GM06990 (cell line): ENCODE measurements around the gene KCNF1.
A peak's percentile ranks its signal among the peaks of the same experiment; 100 is the strongest.

Experiments used
- DNase-seq: peaks from one replicate; pipeline ENCODE4 v3.0.0-alpha.2; 2011; ENCODE audit not compliant: insufficient read length; ENCODE audit errors: extremely low read depth
- H3K27me3 ChIP-seq: replicated peaks from 2 replicates; pipeline ENCODE4 v1.6.0; 2011; ENCODE audit warnings: low read length; ENCODE audit not compliant: control insufficient read depth, insufficient read depth
- H3K36me3 ChIP-seq: 2 replicates; pipeline ENCODE4 v1.5.1; 2011; ENCODE audit warnings: low read length; ENCODE audit not compliant: control insufficient read depth, insufficient read depth
- H3K4me3 ChIP-seq: replicated peaks from 2 replicates; pipeline ENCODE4 v1.5.1; 2011; ENCODE audit warnings: low read depth, mild to moderate bottlenecking, control low read depth, low read length
- CTCF ChIP-seq: IDR thresholded peaks from 2 replicates; pipeline ENCODE4 v1.5.1; 2011; ENCODE audit warnings: low read length, control low read depth, mild to moderate bottlenecking, inconsistent platforms; ENCODE audit not compliant: insufficient read depth, poor library complexity, severe bottlenecking

The KCNF1 gene

DNA sequence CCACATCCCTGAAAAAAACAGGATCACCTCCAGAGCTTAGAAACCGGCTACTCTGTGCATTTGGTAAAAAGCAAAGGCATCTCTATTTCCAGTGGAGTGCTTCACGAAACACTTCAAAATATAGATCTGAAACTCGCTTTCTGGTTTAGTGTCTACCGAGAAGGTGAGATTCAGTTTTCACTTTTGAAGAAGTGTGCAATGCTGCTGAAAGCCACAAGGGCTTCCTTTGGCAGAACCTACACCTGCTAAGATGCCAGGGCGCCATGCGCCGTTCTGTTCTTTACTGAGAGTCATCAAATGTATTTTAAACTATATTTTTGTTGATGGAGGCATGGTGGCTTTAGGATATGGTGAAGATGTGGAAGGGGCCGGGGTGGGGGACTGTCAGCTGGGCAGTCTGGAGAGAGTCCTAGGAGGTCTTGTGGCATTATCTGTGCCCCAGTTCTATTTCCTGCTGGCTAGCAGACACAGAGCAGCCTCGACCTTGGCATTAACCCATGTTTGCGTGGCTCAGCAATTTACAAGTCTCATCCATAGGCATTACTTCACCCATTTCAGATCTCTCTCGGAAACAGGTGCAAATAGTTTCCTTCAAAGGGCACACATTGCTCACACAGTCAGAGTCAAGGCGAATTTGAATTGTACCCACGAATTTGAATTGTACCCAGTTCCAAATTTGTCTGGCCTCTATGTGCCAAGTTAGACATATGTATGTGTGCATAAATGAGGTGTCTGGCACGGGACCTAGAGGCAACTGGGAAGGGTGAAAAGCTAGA lies 46.7 kb upstream of the KCNF1 start:
- no peak overlapping the region; the same call in 1 of the 2 replicates for H3K4me3 ChIP-seq
- peak; percentile 70 for DNase-seq
- peak; percentile 48 for TF ChIP-seq CTCF
- H3K36me3 ChIP-seq, result no peaks in the 10 kb centered on the region
- H3K27me3 ChIP-seq, result no peaks in the 10 kb centered on the region; the same call in 1 of the 2 replicates

GRCh38 chr2:10865841-10866240 lies 45.9 kb upstream of the KCNF1 start:
- no peak for DNase-seq
- no peak for TF ChIP-seq CTCF
- Histone ChIP-seq H3K27me3 (no peaks in the 10 kb centered on the region; the same call in 1 of the 2 replicates), H3K36me3 (no peaks in the 10 kb centered on the region), H3K4me3 (no peak overlapping the region)

DNA sequence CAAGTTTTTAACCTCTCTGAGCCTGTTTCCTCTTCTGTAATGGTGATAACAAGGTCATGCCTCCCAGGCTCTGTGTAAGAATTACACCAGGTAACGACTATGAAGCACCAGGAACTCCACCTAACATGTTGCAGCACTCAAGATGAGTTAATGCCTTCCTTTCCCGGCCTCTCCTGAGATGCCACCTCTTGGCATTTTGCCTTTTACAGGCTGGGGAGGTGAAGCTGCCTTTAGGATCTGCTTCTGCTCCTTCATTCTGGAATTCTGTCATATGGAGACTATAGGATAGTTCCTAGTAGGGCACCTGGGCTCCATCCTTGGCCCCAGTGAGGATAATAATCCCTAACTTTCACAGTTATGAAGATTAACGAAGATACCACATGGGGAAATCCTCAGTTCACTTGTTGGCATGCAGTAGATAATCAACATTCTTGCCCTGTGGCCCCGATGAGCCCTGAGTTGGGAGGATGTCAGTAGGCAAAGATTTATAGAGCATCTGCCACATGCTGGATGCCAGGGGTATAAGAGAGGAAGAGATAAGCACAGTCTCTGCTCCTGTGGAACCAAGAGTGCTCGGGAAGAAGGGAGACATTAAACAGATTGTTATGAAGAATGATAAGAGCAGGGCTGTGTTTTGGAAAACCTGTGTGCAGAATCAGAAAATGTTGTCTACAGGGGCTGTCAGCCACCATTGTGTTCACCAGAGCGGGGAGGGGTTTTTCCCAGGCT lies 43.9 kb upstream of the KCNF1 start:
- Histone ChIP-seq H3K36me3 (no peaks in the 10 kb centered on the region), H3K27me3 (no peaks in the 10 kb centered on the region; the same call in 1 of the 2 replicates), H3K4me3 (no peak overlapping the region)
- no peak for TF ChIP-seq CTCF
- no peak for DNase-seq

DNA sequence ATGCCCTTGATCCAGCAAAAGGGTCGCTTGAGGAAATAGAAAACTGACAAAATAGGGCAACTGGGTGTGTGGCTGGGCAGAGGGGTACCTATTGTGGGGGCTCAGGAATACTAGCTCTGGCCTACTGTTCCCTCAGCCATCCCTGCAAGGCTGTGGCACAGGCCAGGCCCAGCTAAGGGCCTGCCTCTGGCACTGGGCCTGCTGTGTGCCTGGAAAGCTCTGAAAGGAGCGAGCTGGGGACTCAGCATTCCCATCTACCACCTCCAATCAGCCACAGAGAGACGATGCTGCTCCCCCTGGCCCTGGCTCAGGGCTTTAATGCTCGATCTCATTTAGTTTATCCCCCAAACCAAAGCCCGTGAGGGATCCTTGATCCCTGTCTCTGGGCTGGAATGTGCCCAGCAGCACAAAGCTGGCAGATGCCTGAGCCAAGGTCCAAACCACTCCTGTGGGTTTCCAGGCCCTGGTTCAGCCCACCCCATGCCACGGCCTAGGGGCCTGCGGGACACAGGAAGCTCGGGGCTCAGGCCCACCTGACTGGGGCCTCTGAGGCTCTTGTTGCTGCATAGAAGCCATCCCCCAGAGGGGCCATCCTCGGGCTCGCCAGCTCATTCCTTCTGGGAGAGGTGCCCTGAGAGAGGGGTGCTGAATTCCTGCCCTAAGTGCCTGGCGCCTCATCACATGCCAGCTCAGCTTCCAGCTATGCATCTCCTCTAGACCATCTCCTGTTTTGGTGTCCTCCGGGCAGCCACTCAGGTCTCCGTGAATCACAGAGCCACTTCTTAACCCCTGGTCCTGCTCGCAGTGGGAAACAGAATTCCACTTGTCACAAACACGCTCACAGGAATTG lies 43.0 kb upstream of the KCNF1 start:
- DNase-seq, result no peak
- TF ChIP-seq CTCF, result no peak

DNA sequence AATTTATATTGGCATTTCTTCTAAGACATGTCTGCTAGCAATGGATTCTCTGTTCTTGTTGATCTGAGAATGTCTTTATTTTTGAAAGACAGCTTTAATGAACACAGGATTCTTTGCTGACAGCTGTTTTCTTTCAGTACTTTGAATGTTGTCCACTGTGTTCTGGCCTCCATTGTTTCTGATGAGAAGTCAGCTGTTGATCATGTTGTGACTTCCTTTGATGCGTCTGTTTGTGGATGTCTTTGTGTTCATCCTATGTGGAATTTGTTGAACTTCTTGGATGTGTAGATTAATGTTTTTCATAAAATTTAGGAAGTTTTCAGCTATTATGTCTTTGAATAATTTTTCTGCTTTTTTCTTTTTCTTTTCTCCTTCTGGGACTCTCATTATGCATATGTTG lies 39.8 kb upstream of the KCNF1 start:
- Histone ChIP-seq H3K36me3 (no peaks in the 10 kb centered on the region), H3K4me3 (no peak overlapping the region), H3K27me3 (no peaks in the 10 kb centered on the region; the same call in 1 of the 2 replicates)
- TF ChIP-seq CTCF, result no peak
- no peak for DNase-seq

More for the DNA sequence above, 43.0 kb upstream of the KCNF1 start:
- no peaks in the 10 kb centered on the region; the same call in 1 of the 2 replicates for H3K27me3 ChIP-seq
- H3K36me3 ChIP-seq, result no peaks in the 10 kb centered on the region
- no peak overlapping the region for H3K4me3 ChIP-seq
